Fibroblast of lung (primary cell): Measurements from ENCODE around the gene SLIT1. TPM values are rescaled to one million over a fixed set of nuclear protein-coding genes. Genes with fewer than 3 reads are reported as not detected.

Experiments
- DNase-seq, 2 donors: peaks; one replicate each; pipeline versions ENCODE4 v3.0.0 to v3.0.0-alpha.2; 2010; ENCODE audit warnings: low read depth in 2 of 2
- H2AFZ ChIP-seq: 2 replicates; pipeline ENCODE4 v1.5.1; 2012; ENCODE audit warnings: low read length, control low read depth, inconsistent platforms
- H3K27ac ChIP-seq: 2 replicates; pipeline ENCODE4 v1.5.1; 2011; ENCODE audit warnings: low read length, control low read depth; ENCODE audit not compliant: insufficient read depth
- H3K27me3 ChIP-seq: 2 replicates; pipeline ENCODE4 v1.5.1; 2011; ENCODE audit warnings: mild to moderate bottlenecking, low read length; ENCODE audit not compliant: control insufficient read depth, insufficient read depth
- H3K36me3 ChIP-seq: 2 replicates; pipeline ENCODE4 v1.5.1; 2011; ENCODE audit warnings: low read length; ENCODE audit not compliant: control insufficient read depth, insufficient read depth
- H3K4me1 ChIP-seq: 2 replicates; pipeline ENCODE4 v1.5.1; 2011; ENCODE audit warnings: low read length; ENCODE audit not compliant: control insufficient read depth, insufficient read depth; ENCODE audit errors: extremely low read depth
- H3K4me2 ChIP-seq: 2 replicates; pipeline ENCODE4 v1.5.1; 2011; ENCODE audit warnings: low read length, control low read depth; ENCODE audit not compliant: insufficient read depth; ENCODE audit errors: extremely low read depth
- H3K4me3 ChIP-seq, 4 experiments: fragments of 200-600 bp in 1 of 4; sonication (generic) in 1 of 4; replicated peaks in 1 of 4; 2 replicates each; pipeline ENCODE4 v1.5.1; 2011 to 2016; ENCODE audit warnings: low read length in 4 of 4, low read depth in 3 of 4, mild to moderate bottlenecking in 3 of 4, control low read depth in 2 of 4, inconsistent platforms in 1 of 4, mixed read lengths in 1 of 4; ENCODE audit not compliant: insufficient read depth in 1 of 4; ENCODE audit errors: control extremely low read depth in 1 of 4
- H3K79me2 ChIP-seq: 2 replicates; pipeline ENCODE4 v1.5.1; 2012; ENCODE audit warnings: mild to moderate bottlenecking, low read length, inconsistent platforms; ENCODE audit not compliant: control insufficient read depth, insufficient read depth
- H3K9ac ChIP-seq: 2 replicates; pipeline ENCODE4 v1.5.1; 2011; ENCODE audit warnings: mild to moderate bottlenecking, low read length, control low read depth; ENCODE audit not compliant: insufficient read depth
- H3K9me3 ChIP-seq: 2 replicates; pipeline ENCODE4 v1.5.1; 2012; ENCODE audit warnings: low read depth, low read length; ENCODE audit not compliant: control insufficient read depth, insufficient read depth
- H4K20me1 ChIP-seq: 2 replicates; pipeline ENCODE4 v1.5.1; 2011; ENCODE audit warnings: low read length; ENCODE audit not compliant: control insufficient read depth, insufficient read depth; ENCODE audit errors: extremely low read depth
- EZH2 ChIP-seq: IDR thresholded peaks from 2 replicates; pipeline ENCODE4 v1.5.1; 2012; ENCODE audit warnings: low read length, control low read depth, mild to moderate bottlenecking; ENCODE audit errors: missing control alignments
- polyA plus RNA-seq, 2 donors: library from polyadenylated mRNA; depleted of rRNA in 1 of 2; stranded (reverse) in 1 of 2; unstranded in 1 of 2; fragments of >200 nt; gene quantifications; 2 replicates each; pipeline ENCODE4 v1.2.1, GENCODE V29; 2011 to 2012; ENCODE audit warnings: missing spikeins in 1 of 2
- total RNA-seq: library from RNA; depleted of rRNA; stranded (reverse); fragments of >200 nt; gene quantifications from 2 replicates; pipeline ENCODE4 v1.2.1, GENCODE V29; 2014
- TF ChIP-seq, protein P1 (sequence below), 2 donors: IDR thresholded peaks in 1 of 2; conservative IDR thresholded peaks in 1 of 2; 1 replicate in 1 of 2; 2 replicates in 1 of 2; pipeline ENCODE4 v1.5.1; 2011 to 2012; ENCODE audit warnings: low read length in 2 of 2, control low read depth in 1 of 2, inconsistent platforms in 1 of 2, low read depth in 1 of 2, mild to moderate bottlenecking in 1 of 2

Gene SLIT1
- total and polyA plus RNA-seq, 2 donors (not counting 1 experiment from before 2014, with no cell fraction given), result 0.02 to 0.17 TPM

DNA sequence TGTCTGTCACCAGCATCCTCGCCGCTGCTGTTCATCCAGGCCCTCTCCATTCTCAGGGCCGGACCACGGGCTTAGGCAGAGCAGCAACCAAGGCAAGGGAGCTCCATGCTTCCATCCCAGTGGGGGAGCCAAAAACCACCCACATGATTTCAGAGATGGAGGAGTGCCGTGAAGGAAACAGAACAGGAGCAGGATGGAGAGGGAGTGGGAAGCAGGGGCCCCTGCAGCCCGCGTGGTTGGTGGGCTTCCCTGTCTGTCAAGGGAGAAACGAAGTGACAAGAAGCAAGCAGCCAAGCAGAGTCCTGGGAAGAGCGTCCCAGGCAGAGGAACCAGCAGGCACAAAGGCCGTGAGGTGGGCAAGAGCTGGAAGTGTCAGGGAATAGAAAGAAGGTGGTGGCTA is 95.7 kb downstream of the SLIT1 start:
- Histone ChIP-seq H3K27me3 (peaks cover 17% of the 10 kb centered on the region), H3K4me2 (no peak overlapping the region), H3K36me3 (no peaks in the 10 kb centered on the region), H2AFZ (no peak overlapping the region), H3K4me1 (no peaks in the 10 kb centered on the region), H3K9me3 (no peaks in the 10 kb centered on the region), H3K27ac (no peak overlapping the region), H4K20me1 (no peaks in the 10 kb centered on the region), H3K4me3 (no peak overlapping the region), H3K9ac (no peak overlapping the region), H3K79me2 (no peaks in the 10 kb centered on the region)
- DNase-seq, result no peak
- no peak for TF ChIP-seq EZH2
- TF ChIP-seq, protein P1, sequence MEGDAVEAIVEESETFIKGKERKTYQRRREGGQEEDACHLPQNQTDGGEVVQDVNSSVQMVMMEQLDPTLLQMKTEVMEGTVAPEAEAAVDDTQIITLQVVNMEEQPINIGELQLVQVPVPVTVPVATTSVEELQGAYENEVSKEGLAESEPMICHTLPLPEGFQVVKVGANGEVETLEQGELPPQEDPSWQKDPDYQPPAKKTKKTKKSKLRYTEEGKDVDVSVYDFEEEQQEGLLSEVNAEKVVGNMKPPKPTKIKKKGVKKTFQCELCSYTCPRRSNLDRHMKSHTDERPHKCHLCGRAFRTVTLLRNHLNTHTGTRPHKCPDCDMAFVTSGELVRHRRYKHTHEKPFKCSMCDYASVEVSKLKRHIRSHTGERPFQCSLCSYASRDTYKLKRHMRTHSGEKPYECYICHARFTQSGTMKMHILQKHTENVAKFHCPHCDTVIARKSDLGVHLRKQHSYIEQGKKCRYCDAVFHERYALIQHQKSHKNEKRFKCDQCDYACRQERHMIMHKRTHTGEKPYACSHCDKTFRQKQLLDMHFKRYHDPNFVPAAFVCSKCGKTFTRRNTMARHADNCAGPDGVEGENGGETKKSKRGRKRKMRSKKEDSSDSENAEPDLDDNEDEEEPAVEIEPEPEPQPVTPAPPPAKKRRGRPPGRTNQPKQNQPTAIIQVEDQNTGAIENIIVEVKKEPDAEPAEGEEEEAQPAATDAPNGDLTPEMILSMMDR (conservative IDR thresholded peaks at IDR 0.05 in 1 of 2, IDR thresholded peaks at IDR 0.05 in 1 of 2; ENCODE audit: low read depth in 1 of 2, low read length in 2 of 2), result no peak

DNA sequence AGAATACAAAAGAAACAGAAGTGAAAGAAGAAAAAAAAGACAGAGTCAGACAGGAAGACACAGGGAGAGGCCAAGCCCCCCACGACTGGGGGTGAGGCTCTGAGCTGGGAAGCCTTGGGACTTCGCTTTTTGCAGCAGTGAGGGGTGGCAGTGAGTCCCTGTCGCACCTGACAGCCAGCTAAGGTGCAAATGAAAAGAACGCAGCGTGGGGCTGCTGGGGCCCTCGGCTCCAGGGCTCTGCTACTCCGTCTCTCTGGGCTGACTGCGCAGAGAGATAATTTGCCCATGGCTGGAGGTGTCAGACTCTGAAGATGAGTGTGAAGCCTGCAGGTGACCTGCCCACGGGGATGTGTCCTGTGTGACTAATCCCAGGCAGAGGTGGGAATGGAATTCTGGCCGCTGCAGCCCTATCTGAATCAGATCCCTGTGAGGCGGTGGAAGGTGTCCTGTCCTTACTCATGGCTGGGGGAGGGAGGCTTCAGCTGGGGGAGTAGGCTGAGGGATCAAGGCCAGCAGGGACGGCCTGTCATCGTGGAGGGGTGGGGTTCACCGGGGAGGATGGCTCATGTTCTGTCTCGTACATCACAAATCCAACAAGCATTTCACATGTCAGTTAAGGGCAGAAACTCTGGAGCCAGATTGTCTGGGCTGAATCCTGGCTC is 96.4 kb downstream of the SLIT1 start:
- H3K4me2 ChIP-seq, result no peak overlapping the region
- no peaks in the 10 kb centered on the region for H4K20me1 ChIP-seq
- no peak overlapping the region for H3K27ac ChIP-seq
- H3K4me3 ChIP-seq, result no peak overlapping the region
- no peak overlapping the region for H3K9ac ChIP-seq
- TF ChIP-seq, protein P1 (conservative IDR thresholded peaks at IDR 0.05 in 1 of 2, IDR thresholded peaks at IDR 0.05 in 1 of 2; ENCODE audit: low read depth in 1 of 2, low read length in 2 of 2), result no peak
- TF ChIP-seq EZH2, result no peak
- no peak for DNase-seq
- H3K4me1 ChIP-seq, result no peaks in the 10 kb centered on the region
- no peaks in the 10 kb centered on the region for H3K36me3 ChIP-seq
- no peaks in the 10 kb centered on the region for H3K79me2 ChIP-seq
- peaks cover 17% of the 10 kb centered on the region for H3K27me3 ChIP-seq
- H2AFZ ChIP-seq, result no peak overlapping the region
- no peaks in the 10 kb centered on the region for H3K9me3 ChIP-seq

DNA sequence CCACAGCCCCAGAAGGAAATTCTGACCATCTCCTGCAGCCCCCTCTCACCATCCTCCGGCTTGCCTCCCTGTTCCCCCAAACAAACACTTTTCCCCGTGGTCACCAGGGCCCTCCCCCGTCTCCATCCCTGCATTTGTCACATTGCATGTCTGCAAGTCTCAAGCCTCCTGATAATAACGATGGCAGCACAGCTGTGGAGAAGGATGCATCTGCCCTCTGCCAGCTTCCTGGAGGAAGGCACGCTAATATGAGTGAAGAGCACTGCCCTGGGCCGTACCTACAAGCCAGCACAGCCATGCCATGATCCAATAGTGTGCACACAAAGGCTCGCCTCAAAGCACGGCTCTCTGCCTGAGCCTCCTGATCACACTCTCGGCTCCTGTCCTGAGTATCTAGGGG is 98.5 kb downstream of the SLIT1 start:
- no peak overlapping the region for H2AFZ ChIP-seq
- H3K4me3 ChIP-seq, result no peak overlapping the region
- no peak for DNase-seq
- H4K20me1 ChIP-seq, result no peaks in the 10 kb centered on the region
- H3K4me1 ChIP-seq, result no peaks in the 10 kb centered on the region
- H3K27ac ChIP-seq, result no peak overlapping the region
- TF ChIP-seq EZH2, result no peak
- TF ChIP-seq, protein P1 (conservative IDR thresholded peaks at IDR 0.05 in 1 of 2, IDR thresholded peaks at IDR 0.05 in 1 of 2; ENCODE audit: low read depth in 1 of 2, low read length in 2 of 2), result no peak
- H3K9me3 ChIP-seq, result no peaks in the 10 kb centered on the region
- no peaks in the 10 kb centered on the region for H3K79me2 ChIP-seq
- no peaks in the 10 kb centered on the region for H3K36me3 ChIP-seq
- no peak overlapping the region for H3K9ac ChIP-seq
- H3K4me2 ChIP-seq, result no peak overlapping the region
- peaks cover 17% of the 10 kb centered on the region for H3K27me3 ChIP-seq
